CD1c-positive myeloid dendritic cell (primary cell): Measurements from ENCODE around the gene UNCX.
A peak's percentile ranks its signal among the peaks of the same experiment; 100 is the strongest.

ENCODE experiments used
- DNase-seq: peaks from one replicate; pipeline ENCODE4 v3.0.0-alpha.2; 2016; ENCODE audit errors: extremely low spot score

Gene UNCX

GRCh38 chr7:1232103-1232466 lies 587 bp upstream of the UNCX start:
- no peak for DNase-seq

- DNase-seq: no peak
These were observed 819 bp downstream of the UNCX start for GRCh38 chr7:1233333-1234048.

GRCh38 chr7:1234049-1234880 lies 1.6 kb downstream of the UNCX start:
- DNase-seq: no peak

GRCh38 chr7:1234881-1235500 lies 2.3 kb downstream of the UNCX start:
- no peak for DNase-seq

- DNase-seq: no peak
These were observed 2.9 kb downstream of the UNCX start for GRCh38 chr7:1235501-1236131.

GRCh38 chr7:1236132-1236661 lies 3.5 kb downstream of the UNCX start:
- peak; percentile 20 for DNase-seq

GRCh38 chr7:1236831-1237701 lies 4.4 kb downstream of the UNCX start:
- no peak for DNase-seq

GRCh38 chr7:1237704-1238255 lies 5.1 kb downstream of the UNCX start:
- no peak for DNase-seq

GRCh38 chr7:1238450-1238882 lies 5.8 kb downstream of the UNCX start:
- DNase-seq: no peak

- no peak for DNase-seq
These were observed 6.5 kb downstream of the UNCX start for GRCh38 chr7:1238931-1239802.

GRCh38 chr7:1239803-1240516 lies 7.3 kb downstream of the UNCX start:
- DNase-seq: no peak

- no peak for DNase-seq
These were observed 8.0 kb downstream of the UNCX start for GRCh38 chr7:1240517-1241257.

- no peak for DNase-seq
These were observed 8.6 kb downstream of the UNCX start for GRCh38 chr7:1241258-1241602.

GRCh38 chr7:1241603-1242255 lies 9.1 kb downstream of the UNCX start:
- no peak for DNase-seq

GRCh38 chr7:1242256-1242605 lies 9.6 kb downstream of the UNCX start:
- DNase-seq: no peak

- no peak for DNase-seq
These were observed 10.1 kb downstream of the UNCX start for GRCh38 chr7:1242606-1243289.

- no peak for DNase-seq
These were observed 10.8 kb downstream of the UNCX start for GRCh38 chr7:1243290-1243963.
